Peyer's patch (tissue), 4 donors: ENCODE data around the gene MISP.

ENCODE experiments used
- POLR2A ChIP-seq, 2 donors: fragments of 450-650 bp; IDR thresholded peaks; one replicate each; pipeline ENCODE4 v1.5.1; 2017; ENCODE audit warnings: antibody characterized with exemption in 2 of 2, mild to moderate bottlenecking in 2 of 2, moderate library complexity in 2 of 2
- TF ChIP-seq, protein P1 (sequence below), 6 experiments: fragments of 450-650 bp in 4 of 6; fragments of 200-600 bp in 2 of 6; sonication (generic) in 1 of 6; IDR thresholded peaks; one replicate each; pipeline ENCODE4 v1.5.1; 2017 to 2019; ENCODE audit warnings: antibody characterized with exemption in 6 of 6, mild to moderate bottlenecking in 3 of 6, moderate library complexity in 1 of 6

DNA sequence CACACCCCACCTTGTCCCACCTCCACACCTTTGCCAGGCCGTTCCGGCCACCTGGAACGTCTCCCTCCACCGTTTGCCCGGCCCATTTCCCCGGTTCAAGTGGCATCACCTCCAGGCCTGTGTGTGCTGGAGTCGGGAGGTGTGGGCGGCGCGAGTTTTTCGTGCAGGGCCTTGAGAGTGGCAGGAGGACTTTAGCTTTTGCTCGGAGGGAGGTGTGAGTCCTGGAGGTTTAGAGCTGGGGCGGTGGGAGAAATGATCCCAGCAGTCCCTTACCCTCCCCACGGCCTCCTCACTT, 46.5 kb upstream of the MISP start:
- TF ChIP-seq, protein P1, sequence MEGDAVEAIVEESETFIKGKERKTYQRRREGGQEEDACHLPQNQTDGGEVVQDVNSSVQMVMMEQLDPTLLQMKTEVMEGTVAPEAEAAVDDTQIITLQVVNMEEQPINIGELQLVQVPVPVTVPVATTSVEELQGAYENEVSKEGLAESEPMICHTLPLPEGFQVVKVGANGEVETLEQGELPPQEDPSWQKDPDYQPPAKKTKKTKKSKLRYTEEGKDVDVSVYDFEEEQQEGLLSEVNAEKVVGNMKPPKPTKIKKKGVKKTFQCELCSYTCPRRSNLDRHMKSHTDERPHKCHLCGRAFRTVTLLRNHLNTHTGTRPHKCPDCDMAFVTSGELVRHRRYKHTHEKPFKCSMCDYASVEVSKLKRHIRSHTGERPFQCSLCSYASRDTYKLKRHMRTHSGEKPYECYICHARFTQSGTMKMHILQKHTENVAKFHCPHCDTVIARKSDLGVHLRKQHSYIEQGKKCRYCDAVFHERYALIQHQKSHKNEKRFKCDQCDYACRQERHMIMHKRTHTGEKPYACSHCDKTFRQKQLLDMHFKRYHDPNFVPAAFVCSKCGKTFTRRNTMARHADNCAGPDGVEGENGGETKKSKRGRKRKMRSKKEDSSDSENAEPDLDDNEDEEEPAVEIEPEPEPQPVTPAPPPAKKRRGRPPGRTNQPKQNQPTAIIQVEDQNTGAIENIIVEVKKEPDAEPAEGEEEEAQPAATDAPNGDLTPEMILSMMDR (IDR thresholded peaks at IDR 0.05), result no peak
- no peak for TF ChIP-seq POLR2A (IDR thresholded peaks at IDR 0.05)
